HG03432 (cell line): ENCODE results near the gene HNMT.
"Not testable (repeated sequence)": the region's sequence is repeated elsewhere in the genome, so short reads cannot be mapped to it uniquely, and the experiment has no call there.

Experiments used
- ATAC-seq: cut with Tn5 transposase; IDR thresholded peaks from one replicate; pipeline ENCODE4 v1.9.1; 2021; ENCODE audit warnings: mild to moderate bottlenecking, moderate library complexity; ENCODE audit not compliant: unreplicated experiment

HNMT gene

DNA sequence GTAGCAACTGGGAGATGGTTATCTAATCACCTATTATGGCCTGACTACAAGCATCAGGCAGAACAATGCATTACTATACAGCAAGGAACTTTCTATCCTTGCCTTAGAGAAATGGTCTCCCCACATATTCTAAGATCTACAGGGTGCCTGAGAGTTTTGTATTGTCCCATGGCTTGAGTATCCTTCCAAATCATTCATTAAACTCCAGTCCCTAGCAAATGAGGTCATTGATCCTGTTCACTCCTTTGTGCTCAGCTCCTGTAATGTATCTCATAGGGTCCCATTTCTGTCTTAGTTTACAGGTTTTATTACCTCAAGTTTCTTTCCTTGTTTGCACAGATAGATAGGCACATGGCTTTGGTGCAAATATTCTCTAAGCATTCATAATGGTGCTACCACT is 9.0 kb downstream of the HNMT start:
- ATAC-seq = no peak

DNA sequence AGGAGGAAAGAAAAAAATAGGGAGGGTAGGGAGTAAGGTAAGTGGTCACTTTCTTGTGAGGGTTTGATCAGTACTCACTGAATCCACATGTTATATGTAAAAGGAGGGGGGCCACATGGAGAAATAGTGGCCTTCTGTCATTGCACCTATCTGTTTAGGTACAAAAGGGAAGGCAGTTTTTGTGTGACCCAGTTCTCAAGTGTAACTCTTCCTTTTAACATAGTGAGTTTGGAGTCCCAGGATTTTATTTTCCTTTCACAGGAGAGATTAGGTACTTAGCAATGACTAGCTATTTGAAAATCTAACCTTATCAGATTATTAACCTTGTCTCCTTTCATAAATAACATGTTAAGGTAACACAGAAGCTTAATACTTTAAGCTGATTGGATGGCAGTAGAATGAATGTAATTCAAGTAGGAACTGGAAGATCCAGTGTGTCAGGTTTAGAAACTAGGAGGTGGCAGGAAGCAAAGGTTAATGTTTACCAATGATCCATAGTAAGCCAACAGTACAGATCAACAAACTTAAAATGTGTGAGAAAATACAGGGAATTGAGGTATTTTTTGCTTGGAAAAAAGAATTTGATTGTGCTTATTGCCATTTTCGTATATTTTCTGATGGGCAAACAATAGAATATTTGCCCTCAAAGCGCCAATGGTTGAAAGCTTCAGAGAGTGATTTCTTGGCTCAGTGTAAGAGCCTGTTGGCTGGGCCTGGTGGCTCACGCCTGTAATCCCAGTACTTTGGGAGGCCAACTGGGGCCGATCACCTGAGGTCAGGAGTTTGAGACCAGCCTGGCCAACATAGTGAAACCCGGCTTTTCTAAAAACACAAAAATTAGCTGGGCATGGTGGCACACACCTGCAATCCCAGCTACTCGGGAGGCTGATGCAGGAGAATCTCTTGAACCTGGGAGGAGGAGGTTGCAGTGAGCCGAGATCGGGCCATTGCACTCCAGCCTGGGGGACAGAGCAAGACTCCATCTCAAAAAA is 11.3 kb downstream of the HNMT start:
- no peak for ATAC-seq

DNA sequence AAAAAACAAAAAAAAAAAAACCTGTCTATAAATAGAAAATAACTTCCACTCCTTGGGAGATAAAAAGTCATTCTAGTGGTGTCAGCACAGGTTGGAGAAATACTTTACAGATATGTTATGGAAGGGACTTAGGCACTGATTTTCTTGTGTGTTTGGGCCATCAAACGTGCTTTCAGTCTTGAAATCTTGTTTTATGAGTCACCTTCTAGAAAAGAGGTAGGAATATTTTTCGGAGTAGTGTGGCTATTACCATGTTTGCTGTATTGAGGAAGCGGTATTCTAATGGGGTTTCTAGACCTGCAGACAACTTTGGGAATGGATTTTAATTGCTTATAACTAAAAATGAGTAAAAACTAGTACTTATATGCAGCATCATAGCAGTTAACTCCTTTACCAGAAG is 12.0 kb downstream of the HNMT start:
- ATAC-seq = no peak

DNA sequence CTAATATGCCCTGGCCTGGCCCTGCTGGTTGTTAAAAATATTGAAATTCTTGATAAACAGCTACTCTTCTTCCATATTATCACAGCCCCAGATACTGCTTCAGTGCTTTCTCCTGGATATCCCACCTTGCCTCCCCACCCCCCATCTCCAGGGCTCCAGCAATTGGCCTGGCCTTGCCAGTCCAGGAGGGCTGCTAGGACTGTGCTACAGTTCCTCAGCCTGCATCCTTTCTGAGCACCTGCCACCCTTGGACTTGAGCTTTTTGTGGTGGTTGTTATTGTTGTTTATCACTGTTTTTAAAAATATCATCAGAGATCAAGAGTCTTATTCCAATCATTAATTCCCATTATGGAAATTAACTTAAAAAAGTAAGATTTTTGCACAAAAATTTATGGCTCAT is 13.5 kb downstream of the HNMT start:
- ATAC-seq = no peak

DNA sequence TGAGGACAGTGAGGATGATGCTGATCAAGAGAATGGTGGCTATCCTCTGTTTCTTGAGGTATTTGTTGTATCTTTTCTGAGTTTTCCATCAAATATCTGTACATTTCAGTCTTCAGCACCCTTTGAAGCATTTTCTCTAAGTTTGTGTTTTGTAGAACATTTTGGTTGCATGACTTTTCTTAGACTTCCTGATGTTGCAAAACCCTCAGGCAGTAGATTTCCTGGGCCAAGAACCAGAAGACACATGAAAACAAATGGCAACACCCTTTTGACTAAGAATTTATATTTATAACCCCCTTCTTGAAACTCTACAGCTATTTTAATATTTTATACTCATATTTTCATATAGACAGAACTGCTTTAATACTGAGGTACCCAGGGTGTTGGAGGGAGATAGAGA is 16.2 kb downstream of the HNMT start:
- no peak for ATAC-seq

DNA sequence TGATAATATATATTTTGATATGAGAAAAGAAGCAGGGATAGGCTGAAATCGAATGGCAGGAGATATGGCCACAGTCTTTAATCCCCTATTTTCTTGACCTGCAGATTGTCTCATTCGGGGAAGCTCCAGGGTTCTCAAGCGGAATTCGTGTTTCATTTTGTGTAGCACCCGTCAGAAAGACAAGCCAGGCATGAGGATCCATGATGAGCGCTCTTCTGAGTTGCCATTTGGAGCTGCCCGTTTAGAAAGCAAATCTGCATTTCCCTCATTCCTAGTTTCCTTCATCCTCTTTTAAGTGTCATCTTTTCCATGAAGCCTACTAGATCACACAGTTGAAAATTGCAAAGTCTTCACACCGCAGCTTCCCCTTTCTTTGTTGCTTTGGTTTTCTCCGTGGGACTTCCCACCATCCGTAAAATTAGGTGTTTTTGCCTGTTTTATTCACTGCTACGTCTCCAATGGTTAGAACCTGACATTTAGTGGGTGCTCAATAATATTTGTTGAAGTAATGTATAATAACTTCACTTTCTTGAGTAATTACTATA is 16.9 kb downstream of the HNMT start:
- no peak for ATAC-seq

DNA sequence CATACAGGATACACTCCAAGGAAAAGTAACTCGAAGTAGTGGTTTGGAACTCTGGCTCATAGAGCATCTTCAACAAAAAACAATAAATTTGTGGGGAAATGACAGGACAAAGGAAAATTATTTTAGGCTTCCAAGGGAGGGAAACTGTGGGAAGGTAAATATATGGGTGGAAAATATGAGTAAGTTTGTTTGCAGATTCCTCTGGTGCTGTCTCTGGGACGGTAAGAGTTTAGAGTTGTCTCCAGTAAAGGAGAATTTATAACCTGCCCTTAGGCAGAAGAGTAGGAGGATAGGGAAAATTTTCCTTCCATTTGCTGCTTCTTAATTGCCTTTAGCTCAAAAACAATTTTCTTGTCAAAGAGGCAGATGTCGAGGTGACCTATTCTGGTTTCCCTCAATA is 19.3 kb downstream of the HNMT start:
- ATAC-seq = no peak

DNA sequence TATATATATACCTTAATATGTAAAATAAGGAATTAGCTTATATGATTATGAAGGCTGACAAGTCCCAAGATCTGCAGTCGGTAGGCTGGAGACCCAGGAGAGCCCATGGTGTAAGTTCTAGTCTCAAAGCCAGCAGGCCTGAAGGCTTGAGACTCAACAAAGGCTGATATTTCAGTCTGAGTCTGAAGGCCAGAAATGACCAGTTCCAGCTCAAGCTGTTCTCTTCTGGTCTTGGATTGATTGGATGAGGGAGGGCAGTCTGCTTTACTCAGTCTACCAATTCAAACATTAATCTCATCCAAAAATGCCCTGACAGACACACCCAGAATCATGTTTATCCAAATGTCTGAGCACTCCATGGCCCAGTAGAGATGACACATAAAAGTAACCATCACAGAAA is 22.0 kb downstream of the HNMT start:
- ATAC-seq = no peak

DNA sequence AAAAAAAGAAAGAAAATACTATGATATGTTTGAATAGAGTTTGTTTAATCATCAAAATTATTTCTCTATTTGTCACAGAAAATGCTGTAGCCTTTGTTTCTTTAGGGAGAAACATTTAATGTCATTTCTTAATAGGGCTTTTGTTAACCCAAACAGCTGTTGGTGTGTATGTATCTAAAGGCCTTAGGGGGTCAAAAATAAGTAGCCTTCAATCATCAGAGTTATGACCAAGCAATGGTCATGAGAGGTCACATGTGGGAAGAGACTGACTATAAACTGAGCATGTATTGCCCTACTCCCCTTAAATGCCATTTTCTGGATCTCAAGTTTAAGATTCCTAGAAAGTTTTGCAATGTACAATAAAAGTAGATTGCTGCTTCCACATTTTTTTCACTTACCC is 22.7 kb downstream of the HNMT start:
- ATAC-seq = no peak

DNA sequence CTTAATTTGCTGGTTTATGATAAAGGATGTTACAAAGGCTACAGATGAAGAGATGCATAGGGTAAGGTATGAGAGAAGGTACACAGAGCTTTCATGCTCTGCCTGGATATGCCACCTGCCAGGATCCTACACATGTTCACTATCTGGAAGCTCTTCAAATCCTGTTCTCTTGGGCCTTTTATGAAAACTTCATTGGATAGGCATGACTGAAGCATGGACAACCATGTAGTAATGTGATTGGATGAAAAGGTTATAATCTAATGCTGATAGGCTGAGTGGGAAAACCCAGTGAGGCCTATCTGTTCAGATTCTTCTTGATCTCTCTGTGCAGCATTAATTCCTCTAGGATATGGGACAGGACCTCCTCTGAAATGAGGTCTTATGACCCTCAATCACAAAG is 26.8 kb downstream of the HNMT start:
- ATAC-seq = no peak

DNA sequence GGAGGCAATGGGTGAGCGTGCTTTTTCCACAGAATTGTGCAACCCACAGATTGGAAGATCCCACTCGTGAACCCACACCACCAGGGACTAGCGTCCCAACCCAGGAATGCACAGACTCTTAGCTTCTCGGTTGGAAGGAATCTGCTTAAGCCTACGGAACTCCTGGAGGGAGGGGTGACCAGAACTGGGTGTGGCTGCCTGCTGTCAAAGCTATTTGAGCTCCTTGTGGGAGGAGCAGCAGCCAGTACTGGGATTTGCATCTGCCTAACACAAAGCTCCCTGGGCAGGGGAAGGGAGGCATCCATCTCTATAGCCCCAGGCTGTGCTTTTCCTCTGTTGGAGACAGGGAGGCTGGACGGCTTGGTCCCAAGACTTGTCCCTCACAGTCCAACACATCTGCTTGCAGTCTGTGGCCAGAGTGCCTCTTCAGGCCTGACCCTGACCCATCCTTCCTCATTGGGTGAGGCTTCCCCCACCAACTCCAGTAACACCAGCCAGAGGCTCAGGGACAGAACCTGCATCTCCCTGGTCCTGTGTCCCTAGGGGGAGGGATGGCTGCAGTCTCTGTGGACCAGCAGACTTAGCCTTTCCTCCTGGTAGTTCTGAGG is 27.9 kb downstream of the HNMT start:
- ATAC-seq = no peak

DNA sequence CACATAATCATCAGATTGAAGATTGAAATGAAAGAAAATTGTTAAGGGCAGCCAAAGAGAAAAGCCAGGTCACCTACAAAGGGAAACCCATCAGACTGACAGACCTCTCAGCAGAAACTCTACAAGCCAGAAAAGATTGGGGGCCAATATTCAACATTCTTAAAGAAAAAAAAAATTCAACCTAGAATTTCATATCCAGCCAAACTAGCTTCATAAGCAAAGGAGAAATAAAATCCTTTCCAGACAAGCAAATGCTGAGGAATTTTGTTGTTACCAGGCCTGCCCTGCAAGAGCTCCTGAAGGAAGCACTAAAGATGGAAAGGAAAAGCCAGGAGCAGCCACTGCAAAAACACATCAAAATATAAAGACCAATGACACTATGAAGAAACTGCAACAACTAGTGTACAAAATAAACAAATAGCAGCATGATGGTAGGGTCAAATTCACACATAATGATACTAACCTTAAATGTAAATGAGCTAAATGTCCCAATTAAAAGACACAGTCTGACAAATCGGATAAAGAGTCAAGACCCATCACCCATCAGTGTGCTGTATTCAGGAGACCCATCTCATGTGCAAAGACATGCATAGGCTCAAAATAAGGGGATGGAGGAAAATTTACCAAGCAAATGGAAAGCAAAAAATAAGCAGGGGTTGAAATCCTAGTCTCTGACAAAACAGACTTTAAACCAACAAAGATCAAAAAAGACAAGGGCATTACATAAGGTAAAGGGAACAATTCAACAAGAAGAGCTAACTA is 29.6 kb downstream of the HNMT start:
- not testable (repeated sequence) for ATAC-seq

DNA sequence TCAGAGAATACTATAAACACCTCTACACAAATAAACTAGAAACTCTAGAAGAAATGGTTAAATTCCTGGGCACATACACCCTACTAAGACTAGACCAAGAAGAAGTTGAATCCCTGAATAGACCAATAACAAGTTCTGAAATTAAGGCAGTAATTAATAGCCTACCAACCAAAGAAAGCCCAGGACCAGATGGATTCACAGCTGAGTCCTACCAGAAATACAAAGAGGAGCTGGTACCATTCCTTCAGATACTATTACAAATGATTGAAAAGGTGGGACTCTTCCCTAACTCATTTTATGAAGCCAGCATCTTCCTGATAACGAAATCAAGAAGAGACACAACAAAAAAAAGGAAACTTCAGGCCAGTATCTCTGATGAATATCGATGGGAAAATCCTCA is 31.1 kb downstream of the HNMT start:
- not testable (repeated sequence) for ATAC-seq

DNA sequence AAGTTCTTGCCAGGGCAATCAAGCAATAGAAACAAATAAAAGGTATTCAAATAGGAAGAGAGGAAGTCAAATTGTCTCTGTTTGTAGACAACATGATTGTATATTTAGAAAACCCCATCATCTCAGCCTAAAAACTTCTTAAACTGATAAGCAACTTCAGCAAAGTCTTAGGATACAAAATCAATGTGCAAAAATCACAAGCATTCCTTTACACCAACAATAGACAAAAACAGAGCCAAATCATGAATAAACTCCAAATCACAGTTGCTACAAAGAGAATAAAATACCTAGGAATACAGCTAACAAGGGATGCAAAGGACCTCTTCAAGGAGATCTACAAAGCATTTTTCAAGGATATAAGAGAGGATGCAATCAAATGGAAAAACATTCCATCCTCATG is 31.9 kb downstream of the HNMT start:
- not testable (repeated sequence) for ATAC-seq

DNA sequence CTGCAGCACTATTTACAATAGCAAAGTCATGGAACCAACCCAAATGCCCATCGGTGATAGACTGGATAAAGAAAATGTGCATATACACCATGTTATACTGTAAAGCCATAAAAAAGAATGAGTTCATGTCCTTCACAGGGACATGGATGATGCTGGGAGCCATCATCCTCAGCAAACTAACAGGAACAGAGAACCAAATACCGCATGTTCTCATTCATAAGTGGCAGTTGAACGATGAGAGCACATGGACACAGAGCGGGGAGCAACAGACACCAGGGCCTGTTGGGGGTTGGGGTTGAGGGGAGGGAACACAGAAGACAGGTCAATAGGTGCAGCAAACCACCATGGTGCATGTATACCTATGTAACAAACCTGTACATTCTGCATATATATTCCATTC is 33.5 kb downstream of the HNMT start:
- ATAC-seq = no peak

DNA sequence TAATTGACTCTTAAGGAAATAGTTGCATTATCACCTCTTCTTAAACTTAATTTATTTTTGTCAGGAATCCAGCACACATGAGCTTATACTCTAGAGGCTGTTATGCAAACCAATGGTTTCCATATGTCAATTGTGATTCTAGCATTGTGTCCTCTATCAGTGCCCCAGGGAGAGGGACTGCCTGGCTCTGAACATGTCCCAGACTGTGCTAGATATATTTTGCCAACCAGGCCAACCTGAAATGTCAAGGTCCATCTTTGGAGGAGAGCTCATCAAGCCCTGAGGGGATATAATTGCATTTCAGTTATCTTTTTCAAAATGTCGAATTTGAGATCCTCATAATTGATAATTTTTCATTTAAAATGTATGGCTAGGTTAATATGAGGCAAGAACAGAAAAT is 34.2 kb downstream of the HNMT start:
- no peak for ATAC-seq

DNA sequence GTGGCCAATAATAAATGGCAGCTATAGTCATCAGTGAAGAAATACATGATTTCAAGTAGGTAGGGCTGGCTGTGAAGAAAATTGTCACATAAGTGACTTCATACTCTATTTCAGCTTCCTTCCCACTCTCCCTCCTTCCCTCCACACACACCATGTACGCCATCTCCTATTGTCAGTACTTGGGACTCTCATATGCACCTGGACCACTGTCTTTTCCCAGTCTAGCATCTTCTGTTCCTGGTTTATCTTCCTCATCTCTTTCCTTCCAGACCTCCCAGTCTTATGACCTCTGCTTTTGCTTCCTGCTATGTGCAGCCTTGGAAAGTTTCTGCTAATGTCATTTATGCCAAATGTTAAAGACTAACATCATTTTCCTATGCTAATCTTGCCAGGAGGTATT is 35.0 kb downstream of the HNMT start:
- ATAC-seq = no peak

DNA sequence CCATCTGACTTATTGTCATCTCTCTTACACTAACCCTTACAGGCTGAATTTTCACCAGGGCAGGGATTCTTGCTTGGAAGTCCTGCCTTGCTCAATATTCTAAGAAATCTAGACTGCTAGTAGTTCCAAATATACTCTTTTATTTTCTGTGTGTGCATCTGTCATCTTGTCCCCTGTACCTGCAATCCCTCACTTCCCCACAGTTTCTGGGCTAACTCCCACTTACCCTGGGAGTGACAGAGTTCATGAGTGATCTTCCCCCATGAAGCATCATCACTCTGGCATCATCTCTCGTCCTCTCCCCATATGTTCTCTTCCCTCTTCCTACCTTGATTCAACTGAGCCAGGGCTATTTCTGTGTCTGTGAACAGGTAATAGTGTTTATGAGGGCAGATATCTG is 35.7 kb downstream of the HNMT start:
- ATAC-seq = no peak

DNA sequence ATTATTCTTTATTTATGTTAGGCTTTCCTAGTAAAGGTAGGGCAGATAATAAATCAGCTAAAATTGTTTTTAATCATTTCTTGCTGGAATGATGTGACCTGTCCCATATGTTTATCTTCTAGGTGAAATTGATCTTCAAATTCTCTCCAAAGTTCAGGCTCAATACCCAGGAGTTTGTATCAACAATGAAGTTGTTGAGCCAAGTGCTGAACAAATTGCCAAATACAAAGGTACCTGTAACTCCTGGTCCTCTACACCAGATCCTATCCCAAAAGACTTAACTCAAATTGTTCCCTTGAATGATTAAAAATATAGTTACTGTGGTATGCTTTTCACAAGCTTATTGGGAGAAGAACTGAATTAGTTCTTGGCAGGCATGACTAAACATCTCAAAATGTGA is 36.5 kb downstream of the HNMT start:
- no peak for ATAC-seq

DNA sequence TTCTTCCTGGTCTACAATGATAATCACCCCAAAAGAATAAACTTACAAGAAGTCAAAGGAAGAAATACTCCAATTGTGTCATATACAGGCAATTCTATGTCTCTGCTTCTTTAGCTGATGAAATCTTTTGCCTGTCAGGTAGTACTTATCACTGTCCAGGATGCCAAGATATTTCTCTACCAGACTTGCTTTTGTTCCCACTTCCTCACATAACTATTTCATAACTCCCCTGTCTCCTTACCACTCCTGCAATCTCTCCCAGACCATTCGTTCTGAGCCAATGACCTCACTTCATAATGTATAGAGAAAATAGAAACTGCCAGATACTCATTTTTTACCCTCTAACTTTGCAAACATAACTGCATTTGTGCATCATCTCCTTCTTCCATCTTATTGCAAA is 39.1 kb downstream of the HNMT start:
- ATAC-seq = no peak

DNA sequence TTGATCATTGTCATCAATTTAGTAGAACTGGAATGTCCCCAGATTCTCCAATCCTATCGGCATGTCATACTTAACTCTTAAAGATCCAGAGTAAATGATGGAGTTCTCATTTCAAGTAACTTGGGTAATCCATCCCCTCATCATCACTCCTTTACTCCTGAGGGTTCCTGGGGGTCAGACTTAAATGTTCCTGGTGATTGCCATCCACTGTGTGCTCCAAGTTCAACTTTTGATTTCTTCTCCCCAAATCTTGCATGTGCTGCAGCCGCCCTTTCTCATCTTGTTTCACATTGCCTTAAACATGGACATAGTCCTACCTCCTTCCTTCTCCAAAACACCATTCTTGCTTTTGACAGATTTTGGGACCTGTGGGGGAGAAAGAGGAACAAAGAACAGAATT is 43.2 kb downstream of the HNMT start:
- no peak for ATAC-seq
